Fibroblast of the aortic adventitia (primary cell): Measurements from ENCODE around the gene CCDC127. TPM values are rescaled to one million over a fixed set of nuclear protein-coding genes. Genes with fewer than 3 reads are reported as not detected.
"Not testable (repeated sequence)": the region's sequence is repeated elsewhere in the genome, so short reads cannot be mapped to it uniquely, and the experiment has no call there.

Experiments used
- DNase-seq: peaks from one replicate; pipeline ENCODE4 v3.0.0-alpha.2; 2010; ENCODE audit warnings: low read depth
- H3K4me3 ChIP-seq: 2 replicates; pipeline ENCODE4 v1.5.1; 2011; ENCODE audit warnings: low read depth, mild to moderate bottlenecking, control low read depth, low read length, moderate library complexity
- total RNA-seq: library from RNA; depleted of rRNA; stranded (reverse); fragments of >200 nt; gene quantifications from 2 replicates; pipeline ENCODE4 v1.2.3, GENCODE V29; 2012; ENCODE audit warnings: low replicate concordance
- TF ChIP-seq, protein P1 (sequence below): IDR thresholded peaks from 2 replicates; pipeline ENCODE4 v1.5.1; 2011; ENCODE audit warnings: mild to moderate bottlenecking, low read length, control low read depth, inconsistent platforms; ENCODE audit not compliant: insufficient read depth

The CCDC127 gene
- total RNA-seq, 1 donor: 8.3 TPM

DNA sequence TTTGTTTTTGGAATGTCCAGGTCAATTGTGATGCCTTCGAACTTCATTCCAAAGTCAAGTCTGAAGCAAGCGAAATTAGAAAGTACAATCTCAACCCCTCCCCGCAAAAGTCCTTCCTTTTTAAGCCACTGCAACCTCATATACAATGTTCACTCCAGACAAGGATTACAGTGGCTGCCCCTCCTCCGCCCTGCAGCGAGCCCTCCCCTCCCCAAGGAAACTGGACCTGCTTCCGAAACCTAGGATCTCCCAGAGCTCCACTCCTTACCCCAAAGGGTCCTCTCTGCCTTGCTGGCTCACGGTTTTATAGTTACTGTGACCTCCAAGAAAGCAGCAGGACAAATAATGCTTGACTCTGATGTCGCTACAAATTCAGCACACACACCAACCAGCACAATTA lies 16.3 kb downstream of the CCDC127 start:
- TF ChIP-seq, protein P1, sequence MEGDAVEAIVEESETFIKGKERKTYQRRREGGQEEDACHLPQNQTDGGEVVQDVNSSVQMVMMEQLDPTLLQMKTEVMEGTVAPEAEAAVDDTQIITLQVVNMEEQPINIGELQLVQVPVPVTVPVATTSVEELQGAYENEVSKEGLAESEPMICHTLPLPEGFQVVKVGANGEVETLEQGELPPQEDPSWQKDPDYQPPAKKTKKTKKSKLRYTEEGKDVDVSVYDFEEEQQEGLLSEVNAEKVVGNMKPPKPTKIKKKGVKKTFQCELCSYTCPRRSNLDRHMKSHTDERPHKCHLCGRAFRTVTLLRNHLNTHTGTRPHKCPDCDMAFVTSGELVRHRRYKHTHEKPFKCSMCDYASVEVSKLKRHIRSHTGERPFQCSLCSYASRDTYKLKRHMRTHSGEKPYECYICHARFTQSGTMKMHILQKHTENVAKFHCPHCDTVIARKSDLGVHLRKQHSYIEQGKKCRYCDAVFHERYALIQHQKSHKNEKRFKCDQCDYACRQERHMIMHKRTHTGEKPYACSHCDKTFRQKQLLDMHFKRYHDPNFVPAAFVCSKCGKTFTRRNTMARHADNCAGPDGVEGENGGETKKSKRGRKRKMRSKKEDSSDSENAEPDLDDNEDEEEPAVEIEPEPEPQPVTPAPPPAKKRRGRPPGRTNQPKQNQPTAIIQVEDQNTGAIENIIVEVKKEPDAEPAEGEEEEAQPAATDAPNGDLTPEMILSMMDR: no peak
- H3K4me3 ChIP-seq: no peak overlapping the region
- no peak for DNase-seq

GRCh38 chr5:200985-201384 lies 17.0 kb downstream of the CCDC127 start:
- no peak overlapping the region for H3K4me3 ChIP-seq
- TF ChIP-seq, protein P1: no peak
- no peak for DNase-seq

DNA sequence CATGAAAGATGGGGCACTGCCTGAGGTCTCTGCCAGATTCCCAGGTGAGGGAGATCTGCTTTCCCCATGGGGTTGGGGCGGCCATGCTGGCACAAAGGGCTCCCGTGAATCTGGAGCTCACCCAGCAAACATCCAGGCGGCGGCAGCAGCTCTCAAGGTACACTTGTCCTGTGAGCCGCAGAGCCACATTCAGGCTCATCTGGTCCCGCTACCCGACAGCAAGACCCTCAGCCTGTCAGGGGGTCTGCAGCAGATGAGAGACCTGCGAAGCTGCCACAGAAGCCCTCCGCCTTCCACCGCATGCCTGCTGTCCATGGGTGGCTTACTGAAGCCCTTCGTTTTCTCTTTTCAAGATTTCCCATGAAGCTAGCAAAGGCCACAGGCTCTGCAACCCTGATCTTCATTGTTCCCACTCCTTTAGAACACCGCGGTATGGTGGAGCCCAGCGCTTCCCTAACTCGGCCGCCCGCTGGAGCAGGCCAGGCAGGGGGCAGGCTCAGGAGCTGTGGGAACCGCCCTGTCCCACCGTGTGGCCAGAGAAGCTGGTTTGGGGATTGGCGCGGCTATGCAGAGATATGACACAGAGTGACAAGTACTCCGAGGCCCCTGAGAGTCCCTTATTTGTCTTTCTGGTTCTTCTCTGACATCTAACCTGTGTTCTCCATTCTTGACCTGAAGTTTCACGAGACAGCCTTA lies 17.9 kb downstream of the CCDC127 start:
- TF ChIP-seq, protein P1: no peak

DNA sequence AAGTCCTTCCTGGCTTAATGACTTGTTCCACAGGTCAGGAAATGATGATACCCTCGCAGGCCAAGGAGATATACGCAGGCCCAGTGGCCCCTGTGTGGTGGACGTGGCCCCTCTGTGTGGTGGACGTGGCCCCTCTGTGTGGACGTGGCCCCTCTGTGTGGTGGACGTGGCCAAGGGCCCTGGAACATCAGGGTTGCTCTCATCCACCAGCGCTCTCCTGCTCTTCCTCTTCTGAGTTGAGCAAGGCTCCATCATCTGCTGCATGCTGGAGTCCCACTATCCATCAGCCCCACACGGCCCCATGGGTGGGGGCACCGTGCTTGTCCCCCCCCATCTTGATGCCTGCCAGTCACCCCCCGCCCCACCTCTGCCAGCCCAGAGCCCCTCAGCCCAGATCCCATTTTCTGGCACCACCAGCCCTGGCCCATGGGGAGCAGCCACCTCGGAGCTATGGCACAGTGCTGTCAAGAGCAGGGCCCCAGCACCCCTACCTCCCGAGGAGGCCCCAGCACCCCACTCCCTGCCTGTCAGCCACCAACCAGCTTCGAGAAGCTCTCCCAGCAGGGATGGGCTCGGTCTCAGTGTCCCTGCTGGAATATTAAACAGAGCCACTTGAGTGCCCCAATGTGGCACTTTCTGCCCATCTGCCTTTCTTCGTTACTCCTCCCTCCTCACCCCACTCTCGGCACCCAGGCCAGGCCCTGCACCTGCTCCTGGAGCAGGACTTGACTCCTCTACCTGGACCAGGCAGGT lies 18.6 kb downstream of the CCDC127 start:
- TF ChIP-seq, protein P1: no peak
- H3K4me3 ChIP-seq: no peak overlapping the region
- DNase-seq: no peak

More for the DNA sequence above, 17.9 kb downstream of the CCDC127 start:
- no peak for DNase-seq
- no peak overlapping the region for H3K4me3 ChIP-seq

DNA sequence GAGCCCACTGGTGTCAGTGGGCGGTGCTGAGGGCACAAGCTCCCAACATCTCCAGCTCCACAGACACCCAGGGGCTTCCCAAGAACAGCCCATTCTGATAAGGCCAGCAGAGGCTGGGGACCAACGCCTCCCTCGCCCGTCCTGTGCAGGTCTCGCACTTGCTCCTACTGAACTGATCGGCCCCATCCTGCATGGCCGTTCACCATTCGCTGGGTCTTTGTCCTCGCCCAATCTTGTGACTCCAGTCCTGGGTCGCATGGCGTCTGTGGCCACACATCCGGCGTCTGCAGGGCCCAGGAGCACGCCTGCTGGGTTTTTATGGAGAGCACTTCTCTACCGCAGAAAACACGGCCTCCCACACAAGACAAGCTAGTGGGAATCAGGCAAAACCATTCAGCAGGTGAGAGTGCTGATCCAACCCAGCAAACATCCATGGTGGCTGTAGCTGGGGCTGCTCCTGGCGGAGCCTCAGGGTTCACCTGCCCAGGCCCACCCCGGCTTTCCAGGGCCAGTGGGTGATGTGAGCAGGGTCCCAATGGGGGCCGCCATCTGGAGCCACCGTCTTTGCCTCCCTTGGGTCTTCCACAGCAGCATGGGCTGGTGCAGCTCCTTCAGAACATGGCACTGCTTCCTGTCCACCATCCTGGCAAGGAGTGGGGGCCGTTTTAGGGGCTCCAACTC lies 19.3 kb downstream of the CCDC127 start:
- TF ChIP-seq, protein P1: no peak
- DNase-seq: no peak
- H3K4me3 ChIP-seq: no peak overlapping the region

DNA sequence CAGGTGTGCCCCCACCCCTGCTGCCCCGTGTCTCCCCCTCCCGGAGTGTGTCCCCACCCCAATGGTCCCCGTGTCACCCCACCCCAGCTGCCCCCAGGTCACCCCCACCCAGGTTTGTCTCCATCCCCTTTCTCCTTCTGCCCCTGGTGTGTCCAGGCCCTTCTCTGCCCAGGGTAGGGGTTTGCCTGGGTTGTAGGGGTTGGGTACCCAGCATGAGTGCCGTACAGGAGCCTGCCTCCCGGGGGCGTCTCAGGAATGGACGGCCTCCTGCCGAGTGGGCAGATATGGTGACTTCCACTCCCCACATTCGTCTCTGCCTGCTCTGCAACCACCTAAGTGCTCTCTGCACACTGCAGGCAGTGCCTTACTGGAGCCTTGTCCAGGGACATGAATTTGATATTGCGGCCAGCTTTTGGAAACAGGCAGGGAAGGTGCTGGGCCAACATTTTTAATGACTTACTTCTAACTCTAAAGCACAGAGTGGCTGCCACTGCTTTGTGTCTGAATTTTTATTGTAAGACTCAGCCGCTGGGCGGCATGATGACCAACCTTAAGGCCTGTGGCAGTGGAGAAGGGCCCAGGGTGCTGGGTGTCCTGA lies 20.0 kb downstream of the CCDC127 start:
- TF ChIP-seq, protein P1: no peak
- no peak for DNase-seq
- no peak overlapping the region for H3K4me3 ChIP-seq

GRCh38 chr5:197031-197430 lies 20.9 kb downstream of the CCDC127 start:
- DNase-seq, H3K4me3 ChIP-seq: not testable (repeated sequence)
